ENCODE measurements around the gene EFCAB14.
A peak's percentile ranks its signal among the peaks of the same experiment; 100 is the strongest.
"Not testable (repeated sequence)": the region's sequence is repeated elsewhere in the genome, so short reads cannot be mapped to it uniquely, and the experiment has no call there.

Gene EFCAB14

DNA sequence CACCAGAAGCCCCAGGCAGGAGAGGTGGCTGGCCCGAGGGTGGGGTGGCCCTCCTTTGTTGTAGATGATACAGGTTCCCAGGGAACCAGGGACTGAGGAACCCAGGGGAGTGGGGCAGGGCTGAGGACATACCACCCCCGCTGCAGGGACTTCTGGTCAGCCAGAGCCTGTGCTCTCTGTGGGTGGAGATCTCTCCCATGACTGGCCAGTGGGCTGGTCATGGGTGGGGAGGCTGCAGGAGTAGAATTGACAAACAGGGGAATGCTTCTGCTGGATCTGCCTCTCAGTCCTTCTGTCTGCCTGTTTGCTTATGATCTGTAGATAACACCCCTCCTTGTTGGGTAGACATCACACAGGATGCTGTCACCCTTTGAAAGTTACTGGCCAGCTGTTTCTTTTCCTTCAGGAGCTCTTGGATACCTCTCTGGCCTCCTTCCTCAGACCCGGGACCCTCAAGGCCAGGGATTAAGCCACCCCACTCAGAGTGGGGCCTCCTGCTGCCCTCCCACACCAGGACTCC, 2.8 kb upstream of the EFCAB14 start:
- DNase-seq: no peak

DNA sequence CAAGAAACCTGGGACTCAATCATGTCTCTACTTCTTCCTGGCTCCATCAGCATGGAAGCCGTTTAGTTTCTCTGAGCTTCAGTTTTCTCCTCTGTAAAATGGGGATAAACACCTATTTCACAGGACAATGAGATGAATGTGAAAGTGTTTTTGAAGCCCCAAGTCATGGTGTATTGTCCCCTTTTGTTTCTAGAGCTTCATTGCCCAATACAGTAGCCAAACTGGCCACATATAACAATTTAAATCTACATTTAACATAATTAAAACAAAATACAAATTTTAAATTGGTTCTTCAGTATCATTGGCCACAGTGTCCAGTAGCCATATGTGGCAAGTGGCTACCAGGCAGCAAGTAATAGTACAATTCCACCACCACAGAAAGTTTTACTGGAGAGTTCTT, 2.3 kb upstream of the EFCAB14 start:
- no peak for DNase-seq

DNA sequence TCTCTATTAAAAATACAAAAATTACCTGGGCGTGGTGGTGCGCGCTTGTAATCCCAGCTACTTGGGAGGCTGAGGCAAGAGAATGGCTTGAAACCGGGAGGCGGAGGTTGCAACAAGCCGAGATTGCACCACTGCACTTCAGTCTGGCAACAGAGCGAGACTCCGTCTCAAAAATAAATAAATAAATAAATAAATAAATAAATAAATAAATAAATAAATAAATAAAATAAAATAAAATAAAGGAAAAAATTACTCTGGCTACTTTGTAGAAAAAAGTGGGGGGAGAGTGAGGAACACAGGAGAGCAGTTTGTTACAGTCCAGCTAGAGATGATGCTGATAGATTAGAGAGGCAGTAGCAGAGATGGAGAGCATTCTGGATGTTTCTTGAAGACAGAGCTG, 1.4 kb upstream of the EFCAB14 start:
- DNase-seq: not testable (repeated sequence)

DNA sequence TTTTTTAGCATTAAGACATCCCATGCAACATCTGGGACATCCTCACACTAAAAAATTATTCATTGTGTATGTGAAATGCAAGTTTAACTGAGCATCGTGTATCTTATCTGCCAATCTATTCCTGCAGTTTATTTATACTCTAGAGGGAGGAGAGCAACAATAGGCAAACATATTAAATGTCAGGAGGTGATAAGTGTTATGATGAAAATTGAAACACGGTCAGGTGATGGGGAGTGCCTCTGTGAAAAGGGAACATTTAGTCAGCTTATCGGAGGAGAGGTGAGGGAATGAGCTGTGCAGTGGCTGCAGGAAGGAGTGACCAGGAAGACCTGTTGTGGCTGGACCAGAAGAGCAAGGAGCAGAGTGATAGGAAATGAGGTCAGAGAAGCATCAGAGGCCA, 775 bp upstream of the EFCAB14 start:
- peak in 1 of 2 experiments; percentile 12 for DNase-seq

DNA sequence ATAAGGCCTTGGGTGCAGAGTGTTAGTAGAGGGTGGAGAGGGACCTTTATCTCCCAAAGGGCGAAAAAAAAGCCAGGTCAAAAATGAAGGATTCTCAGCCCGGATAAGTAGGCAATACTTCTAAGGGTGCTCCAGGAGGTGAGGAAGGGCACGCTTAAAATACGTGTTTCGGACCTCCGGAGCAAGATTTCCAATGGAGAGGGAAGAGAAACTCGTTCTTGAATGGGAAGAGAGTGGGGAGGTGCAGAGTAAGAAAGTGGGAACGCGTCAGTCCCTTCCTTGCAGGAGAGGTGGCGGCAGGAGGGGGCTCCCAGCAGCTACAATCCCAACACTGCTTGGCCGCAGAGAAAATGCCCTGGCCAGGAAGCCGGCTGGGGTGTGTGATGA, 581 bp downstream of the EFCAB14 start:
- DNase-seq: no peak

DNA sequence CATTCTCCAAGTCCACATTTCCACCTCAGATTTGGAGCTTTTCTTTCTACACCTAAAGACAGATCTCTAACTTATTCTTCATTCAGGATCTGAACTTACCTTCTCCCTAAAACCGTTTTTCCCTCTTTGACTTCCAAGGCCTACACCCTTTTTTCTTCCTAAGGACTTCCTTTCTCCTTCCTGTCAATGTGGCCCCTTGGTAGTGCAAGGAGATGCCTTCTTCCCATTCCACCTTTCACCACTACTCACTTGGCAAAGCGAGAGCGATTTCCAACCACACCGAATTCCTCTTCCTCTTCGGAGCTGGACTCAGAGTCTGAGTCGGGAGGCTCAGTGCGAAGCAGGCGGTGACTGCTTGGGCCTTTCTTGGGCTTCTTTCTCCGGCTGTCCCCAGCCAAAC, 1.3 kb downstream of the EFCAB14 start:
- no peak for DNase-seq

DNA sequence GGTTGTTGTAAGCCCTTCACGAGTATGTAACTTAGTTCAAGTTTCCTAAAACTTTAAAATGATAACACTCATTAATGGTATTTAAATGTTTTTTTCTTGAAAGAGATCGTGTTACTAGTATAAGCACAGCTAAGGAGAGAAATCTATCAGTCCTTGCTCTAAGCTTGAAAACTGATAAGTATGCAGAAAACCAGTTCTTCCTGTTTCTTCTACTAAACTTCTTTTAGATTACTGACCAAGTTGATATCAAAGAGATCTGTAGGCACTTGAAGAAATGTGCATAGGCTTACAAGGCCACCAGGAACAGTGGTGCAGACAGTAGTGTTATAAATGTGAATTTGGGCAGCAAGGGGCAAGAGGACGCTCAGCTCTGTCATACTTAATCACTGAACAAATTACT, 3.9 kb downstream of the EFCAB14 start:
- no peak for DNase-seq

DNA sequence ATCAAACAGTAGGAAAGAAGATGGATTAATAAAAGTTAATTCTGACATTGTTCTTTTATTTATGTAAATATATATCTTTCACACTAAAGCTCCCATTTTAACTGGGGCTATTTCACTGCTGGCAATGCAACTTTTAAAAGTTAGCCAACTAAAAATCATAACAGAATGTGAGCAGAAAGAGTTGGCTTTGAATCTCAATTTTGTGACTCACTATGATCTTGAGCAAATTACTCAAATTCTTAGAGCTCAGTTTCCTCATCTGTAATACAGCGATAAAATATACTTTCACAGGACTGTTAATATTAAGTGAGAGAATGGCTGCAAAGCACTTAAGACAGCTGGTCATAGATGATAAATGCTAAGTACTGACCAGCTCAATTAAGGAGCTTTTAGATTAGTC, 10.8 kb downstream of the EFCAB14 start:
- DNase-seq: no peak

DNA sequence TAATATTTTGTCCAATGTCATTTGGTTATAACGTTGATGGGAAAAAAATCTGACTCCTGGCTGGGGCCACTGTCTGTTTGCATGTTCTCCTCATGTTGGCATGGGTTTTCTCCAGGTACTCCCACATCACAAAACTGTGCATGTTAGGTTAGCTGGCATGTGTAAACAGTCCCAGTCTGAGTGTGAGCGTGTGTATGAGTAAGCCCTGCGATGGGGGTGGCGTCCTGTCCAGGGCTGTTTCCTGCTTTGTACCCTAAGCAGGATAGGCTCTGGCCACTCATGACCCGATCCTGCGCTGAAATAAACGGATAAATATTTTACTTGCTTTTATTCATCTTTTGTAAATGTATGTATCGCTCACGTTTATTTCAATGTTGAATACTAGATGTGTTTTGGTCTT, 13.5 kb downstream of the EFCAB14 start:
- no peak for DNase-seq

DNA sequence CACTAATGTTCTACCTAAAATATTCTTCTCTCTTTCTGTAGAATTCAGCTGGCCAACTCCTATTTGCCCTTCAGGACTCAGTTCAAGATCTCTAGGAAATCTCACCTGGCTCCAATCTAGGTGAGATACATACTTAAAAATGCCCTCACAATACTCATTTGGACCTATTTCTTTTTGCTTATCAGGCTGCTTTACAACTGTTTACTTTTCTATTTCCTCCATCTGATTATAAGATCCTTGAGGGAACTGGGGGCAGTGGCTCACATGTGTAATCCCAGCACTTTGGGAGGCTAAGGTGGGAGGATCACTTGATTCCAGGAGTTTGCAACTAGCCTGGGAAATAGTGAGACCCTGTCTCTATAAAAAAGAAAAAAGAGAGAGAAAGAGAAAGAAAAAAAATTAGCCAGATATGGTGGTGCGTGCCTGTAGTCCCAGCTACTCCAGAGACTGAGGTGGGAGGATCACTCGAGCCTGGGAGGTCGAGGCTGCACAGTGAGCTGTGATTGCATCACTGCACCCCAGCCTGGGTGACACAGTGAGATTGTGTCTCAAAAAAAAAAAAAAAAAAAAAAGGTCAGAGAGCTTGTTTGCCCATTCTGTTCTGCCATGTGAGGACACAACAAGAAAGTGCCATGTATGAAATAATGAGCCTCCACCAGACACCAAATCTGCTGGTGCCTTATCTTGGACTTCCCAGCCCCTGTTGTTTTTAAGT, 14.8 kb downstream of the EFCAB14 start:
- DNase-seq: no peak

DNA sequence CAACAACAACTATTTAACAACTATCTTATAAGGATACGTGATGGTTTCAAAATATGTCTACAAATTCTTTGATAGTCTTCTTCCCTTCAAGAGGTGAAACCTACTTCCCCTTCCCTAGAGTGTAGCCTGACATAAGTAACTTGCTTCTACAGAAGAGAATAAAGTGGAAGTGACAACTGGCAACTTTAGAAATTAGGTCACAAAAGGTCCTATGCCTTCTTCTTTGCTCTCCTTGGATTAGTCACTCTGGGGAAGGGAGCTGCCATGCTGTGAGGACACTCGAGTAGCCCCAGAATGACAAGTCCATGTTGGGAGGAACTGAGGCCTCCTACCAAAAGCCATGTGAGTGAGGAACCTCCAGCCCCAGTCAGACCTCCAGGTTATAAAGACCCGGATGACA, 19.2 kb downstream of the EFCAB14 start:
- DNase-seq: no peak

DNA sequence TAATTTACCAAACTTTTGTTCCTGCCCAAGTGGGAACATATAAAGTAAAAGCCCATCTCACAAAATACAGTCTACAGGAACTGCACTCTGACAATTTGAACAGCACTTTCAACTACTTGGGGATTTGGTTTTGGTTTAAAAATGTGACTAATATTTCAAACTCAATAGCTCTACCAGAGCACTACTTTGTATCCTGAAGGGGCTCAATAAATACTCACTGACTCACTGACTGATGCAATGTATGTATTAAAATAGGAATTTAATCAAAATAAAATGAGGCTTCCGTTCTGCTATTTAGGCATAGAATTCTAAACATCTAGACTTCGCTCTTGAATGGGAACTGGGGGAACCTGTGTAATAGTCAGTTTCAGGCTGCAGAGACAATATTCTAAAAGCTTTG, 21.9 kb downstream of the EFCAB14 start:
- DNase-seq: no peak

DNA sequence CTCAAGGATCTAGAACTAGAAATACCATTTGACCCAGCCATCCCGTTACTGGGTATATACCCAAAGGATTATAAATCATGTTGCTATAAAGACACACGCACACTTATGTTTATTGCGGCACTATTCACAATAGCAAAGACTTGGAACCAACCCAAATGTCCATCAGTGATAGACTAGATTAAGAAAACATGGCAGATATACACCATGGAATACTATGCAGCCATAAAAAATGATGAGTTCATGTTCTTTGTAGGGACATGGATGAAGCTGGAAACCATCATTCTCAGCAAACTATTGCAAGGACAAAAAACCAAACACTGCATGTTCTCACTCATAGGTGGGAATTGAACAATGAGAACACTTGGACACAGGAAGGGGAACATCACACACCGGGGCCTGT, 24.2 kb downstream of the EFCAB14 start:
- DNase-seq: not testable (repeated sequence)

DNA sequence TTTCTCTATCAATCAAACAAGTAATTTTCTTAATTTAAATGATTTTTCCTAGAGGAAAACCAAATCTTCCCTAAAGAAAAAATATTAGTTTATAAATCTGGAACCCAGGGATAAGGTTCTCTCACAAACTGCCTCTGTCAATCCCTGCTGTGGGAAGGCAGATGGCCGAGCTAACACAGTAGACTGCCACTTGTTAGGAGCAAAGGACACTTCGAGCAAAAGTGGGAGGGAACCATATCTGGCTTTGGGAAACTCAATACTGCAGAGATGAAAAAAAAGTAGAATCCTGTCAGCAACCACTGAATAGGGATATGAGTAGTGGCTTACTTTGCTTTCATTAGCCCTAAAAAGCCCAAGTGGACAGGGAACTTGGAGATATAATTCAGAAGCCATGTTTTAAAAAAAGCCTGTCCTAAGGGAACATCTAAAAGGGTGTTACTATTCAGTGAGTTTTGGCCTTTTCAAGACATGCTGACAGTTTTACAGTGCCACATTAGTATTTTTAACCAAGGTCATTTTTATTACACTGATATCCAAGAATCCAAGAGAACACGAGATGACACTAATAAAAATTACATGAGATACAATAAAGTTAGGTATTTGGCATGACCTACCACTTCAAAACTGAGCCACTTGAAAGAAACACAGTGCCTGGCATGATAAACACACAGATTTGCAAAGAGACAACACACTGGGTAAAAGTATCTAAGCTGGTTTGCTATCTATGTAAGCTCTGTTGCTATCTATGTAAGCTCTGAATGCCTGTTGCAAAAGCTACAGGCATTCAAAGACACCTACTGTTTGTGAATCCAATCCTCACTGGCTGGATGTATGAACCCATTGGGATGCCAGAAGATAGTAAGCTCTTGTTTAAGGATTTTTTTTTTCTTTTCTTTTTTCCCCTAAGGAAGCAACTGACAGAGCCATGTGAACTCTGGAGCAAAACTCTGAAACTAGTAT, 25.8 kb downstream of the EFCAB14 start:
- no peak for DNase-seq

DNA sequence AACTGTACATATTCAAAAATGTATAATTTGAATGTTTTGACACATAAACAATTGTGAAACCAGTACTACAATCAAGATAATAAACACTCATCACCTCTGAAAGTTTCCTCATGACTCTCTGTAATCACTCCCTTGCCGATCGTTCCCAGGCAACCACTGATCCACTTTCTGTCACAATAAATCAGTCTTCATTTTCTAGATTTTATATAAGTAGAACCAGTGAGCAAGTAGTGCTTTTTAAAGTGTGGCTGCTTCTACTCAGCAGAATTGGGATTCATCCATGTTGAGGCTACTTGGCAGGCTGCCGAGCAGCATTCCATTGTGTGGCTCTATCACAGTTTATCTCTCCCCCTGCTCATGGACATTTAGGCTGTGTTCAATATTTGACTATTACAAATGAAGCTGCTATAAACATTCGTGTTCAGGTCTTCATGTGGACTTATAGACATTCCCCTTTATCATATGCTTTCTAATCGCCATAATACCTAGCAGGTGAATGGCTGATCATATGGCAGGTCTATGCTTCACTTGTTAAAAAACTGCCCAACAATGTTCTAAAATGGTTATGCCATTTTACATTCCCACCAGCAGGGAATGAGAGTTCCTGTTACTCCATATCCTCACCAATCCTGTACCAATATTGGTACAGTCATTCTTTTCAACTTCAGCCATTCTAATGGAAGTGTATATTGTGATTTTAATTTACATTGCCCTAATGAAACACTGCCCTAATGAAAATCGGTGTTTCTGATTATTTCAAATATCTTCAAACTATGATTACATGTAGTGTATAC, 26.7 kb downstream of the EFCAB14 start:
- no peak for DNase-seq

DNA sequence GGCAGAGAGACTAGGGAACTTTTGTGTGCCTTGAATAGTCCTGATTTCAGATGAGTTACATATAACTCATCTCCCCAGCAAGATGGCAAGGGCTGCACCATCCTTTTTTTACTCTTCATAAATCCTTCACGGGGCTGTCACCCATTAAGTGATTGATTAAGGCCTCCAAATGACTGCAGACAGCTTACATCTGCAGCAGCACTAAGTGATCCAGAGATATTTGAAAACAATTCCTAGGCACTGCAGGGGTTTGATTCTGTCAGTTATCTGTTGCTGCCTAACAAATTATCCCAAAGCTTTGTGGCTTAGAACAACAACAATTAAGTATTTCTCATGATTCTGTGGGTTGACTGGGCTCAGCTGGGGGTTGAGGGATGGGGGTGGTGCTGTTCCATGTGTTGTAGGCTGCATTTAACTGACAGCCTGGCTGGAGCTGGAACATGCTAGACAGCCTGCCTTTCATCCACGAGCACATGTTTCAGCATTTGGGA, 27.9 kb downstream of the EFCAB14 start:
- DNase-seq: no peak

DNA sequence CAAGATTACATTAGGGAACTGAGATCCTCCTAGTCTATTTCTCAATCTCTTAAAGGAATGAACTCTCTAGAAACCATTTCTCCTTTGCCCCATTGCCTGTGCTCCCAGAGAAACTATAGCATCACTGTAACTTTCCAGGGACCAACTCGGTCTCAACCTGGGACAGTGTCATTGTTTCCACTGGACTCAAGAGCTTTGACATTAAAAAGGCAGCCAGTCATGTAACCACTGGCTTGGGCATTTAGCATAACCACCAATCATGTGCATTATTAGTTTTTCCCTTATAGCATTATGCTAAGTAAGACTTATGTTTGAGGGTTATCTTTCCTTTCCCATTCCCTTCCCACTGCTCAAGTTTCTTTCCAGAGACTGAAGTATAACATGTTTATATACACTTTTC, 29.0 kb downstream of the EFCAB14 start:
- DNase-seq: no peak

DNA sequence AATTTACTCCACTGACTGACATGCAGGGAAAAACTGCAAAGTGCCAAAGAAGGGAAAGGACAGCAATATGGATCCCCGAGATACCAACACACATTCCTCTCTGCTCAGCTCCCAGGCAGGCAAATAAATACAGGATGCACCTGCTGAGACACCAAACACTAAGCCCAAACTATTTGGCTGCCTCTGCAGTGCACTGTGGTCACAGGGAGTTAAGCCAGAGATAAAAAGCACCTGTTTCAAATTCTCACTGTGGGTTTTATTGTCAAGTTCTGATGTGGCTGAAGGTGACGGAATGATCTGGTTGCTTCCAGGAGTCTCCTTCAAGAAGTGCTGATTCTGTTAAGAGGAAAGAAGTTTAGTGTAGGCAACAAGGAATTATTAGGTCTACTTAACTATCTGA, 29.6 kb downstream of the EFCAB14 start:
- no peak for DNase-seq

DNA sequence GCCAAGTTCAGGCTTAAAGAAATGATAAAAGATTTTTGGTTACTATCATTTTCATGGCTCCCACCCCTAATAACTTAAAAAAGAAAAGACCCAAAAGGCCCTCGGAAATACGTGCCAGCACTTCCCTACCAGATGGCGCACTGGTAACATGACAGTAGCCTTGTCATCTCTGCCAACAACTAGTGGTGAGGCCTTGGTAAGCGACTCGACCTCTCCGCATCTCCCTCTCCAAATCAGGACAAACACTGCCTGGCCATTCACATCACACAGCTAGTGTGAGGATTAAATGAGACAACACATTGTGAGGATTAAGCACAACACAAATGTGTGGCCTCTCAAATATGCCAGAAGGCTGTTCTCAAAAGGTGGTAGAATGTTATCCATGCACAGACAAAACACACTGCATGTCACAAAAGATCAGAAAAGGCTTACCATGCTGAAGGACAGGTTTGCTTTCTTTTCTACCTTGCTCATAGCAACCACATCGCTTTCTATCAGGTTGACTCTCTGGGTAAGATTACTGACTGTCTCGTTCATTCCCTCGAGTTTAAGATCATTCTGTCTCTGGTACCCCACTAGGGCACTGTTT, 30.9 kb downstream of the EFCAB14 start:
- no peak for DNase-seq

DNA sequence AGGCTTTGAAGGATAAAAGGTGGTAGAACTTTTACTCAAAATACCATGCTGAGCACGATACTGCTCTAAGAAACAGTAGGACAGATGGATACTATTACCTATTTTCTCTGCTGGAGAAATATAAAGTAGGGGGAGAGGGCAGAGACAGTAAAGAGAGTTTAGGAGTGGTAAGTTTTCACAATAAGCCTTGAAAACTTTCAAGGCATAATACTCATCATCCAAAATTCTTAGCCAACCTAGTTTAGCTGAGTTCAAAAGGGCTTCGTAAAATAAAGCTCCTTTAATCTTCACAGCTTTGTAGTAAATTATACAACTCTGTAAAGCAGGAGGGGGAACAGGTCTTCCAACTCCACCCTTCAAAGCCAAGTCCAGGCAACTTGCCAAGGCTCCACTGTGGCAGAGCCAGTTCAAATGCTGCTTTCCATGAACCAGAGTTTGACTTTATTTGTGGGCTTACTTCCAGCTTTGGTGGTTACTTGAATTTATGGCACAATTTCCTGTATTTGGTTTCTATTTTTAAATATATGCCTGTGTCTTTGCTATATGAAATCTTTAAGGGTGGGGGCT, 31.7 kb downstream of the EFCAB14 start:
- DNase-seq: no peak

DNA sequence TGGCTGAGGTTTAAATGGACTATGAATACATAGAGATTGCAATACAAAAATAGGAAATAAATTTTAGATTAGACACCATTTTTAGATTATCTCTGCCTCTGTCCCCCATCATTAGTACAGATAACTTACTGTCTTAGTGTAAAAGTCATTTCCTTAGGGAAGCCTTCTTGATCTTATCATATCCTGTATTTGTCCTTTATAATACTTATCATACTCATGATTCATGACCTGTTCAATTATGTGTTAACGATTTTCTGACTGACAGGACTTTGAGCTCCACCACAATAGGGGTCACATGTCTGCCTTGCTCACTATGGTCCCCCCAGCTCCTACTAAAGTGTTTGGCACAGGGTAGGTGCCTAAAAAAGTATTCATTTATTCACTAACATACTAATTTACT, 32.7 kb downstream of the EFCAB14 start:
- no peak for DNase-seq

DNA sequence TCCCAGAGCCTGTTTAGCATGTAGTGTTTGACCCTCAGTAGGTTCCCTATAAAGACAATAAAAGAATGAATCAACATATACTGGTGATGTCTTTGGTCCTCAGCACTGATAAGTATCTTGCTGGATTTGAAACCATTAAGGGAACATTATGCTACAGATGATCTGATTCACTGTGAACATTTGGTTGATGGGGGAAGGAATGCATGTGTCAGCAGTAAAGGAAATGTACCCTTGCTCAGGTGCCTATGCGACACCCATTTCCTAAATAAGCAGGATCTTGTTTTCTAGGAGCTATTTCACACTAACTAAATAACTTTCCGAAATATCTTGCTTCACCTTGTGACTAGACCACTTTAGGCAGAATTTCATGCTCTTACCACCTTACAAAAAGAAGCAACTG, 34.2 kb downstream of the EFCAB14 start:
- DNase-seq: no peak

Data from SHP77 (cell line).